Stimulated activated effector memory CD8-positive, alpha-beta T cell treated with anti-CD3 and anti-CD28 coated beads, Interleukin-12 subunit alpha, Interleukin-12 subunit beta, amount 100 ng/mL, for 72 hours (primary cell): Measurements from ENCODE around the gene ATF4.
"Not testable (repeated sequence)": the region's sequence is repeated elsewhere in the genome, so short reads cannot be mapped to it uniquely, and the experiment has no call there.

Source experiments
- ATAC-seq: fragments of 150-1000 bp; cut with Tn5 transposase; 2 replicates; pipeline ENCODE4 v1.10.0; 2021
- DNase-seq, 2 donors: peaks; one replicate each; pipeline ENCODE4 v3.0.0; 2021 to 2022; ENCODE audit warnings: low spot score in 2 of 2
- H3K27ac Mint-ChIP-seq: one replicate; pipeline ENCODE4 v1.8.0; 2022; ENCODE audit warnings: mild to moderate bottlenecking, mixed read lengths
- H3K36me3 Mint-ChIP-seq: one replicate; pipeline ENCODE4 v1.8.0; 2022; ENCODE audit warnings: mild to moderate bottlenecking, mixed read lengths
- H3K4me1 Mint-ChIP-seq: one replicate; pipeline ENCODE4 v1.8.0; 2022; ENCODE audit warnings: mixed read lengths
- H3K4me3 Mint-ChIP-seq: one replicate; pipeline ENCODE4 v1.8.0; 2022; ENCODE audit warnings: mild to moderate bottlenecking, mixed read lengths
- H3K9me3 Mint-ChIP-seq: one replicate; pipeline ENCODE4 v1.8.0; 2022; ENCODE audit warnings: mixed read lengths

The ATF4 gene

GRCh38 chr22:39515266-39516050, 4.9 kb upstream of the ATF4 start:
- DNase-seq (no peak), ATAC-seq (no peak)
- Mint-ChIP-seq H3K4me3 (no peak overlapping the region), H3K27ac (peak overlapping the region; percentile 63), H3K36me3 (peaks cover 93% of the 10 kb centered on the region), H3K9me3 (no peaks in the 10 kb centered on the region), H3K4me1 (peaks cover 36% of the 10 kb centered on the region)

GRCh38 chr22:39517470-39517869, 2.9 kb upstream of the ATF4 start:
- H3K9me3 Mint-ChIP-seq, result no peaks in the 10 kb centered on the region
- DNase-seq (no peak), ATAC-seq (no peak)
- peaks cover 93% of the 10 kb centered on the region for H3K36me3 Mint-ChIP-seq
- peaks cover 50% of the 10 kb centered on the region for H3K4me1 Mint-ChIP-seq
- no peak overlapping the region for H3K4me3 Mint-ChIP-seq
- peak overlapping the region; percentile 63 for H3K27ac Mint-ChIP-seq

DNA sequence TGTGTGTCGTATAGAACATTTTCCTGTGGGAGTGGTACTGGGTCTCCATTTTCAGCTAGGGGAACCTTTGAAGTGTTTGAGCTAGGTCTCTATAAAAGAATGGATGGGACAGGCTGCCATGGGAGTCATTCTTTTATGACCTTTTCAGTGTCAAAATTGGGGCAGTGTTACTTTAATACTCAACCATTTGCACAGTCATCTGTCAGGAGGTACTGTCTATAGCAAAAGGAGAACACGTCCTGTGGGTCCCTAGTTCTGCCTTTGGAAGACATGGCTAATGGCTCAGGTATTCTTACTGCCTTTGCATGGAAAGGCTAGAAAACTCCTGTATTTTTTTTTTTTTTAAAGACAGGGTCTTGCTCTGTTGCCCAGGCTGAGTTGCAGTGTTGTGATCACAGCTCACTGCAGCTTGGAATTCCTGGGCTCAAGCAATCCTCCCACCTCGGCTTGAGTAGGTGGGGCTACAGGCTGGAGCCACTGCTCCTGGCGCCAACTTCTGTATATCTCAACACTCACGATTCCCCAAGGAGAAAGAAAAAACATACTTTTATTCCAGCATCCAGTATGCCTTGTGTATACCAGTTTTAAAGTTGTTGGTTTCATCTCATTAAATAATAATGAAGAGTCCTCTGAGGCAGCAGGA, 2.1 kb upstream of the ATF4 start:
- Mint-ChIP-seq H3K36me3 (peaks cover 93% of the 10 kb centered on the region), H3K27ac (peak overlapping the region; percentile 100), H3K4me3 (peak overlapping the region; percentile 93), H3K4me1 (peaks cover 58% of the 10 kb centered on the region), H3K9me3 (no peaks in the 10 kb centered on the region)
- ATAC-seq (no peak), DNase-seq (no peak)

DNA sequence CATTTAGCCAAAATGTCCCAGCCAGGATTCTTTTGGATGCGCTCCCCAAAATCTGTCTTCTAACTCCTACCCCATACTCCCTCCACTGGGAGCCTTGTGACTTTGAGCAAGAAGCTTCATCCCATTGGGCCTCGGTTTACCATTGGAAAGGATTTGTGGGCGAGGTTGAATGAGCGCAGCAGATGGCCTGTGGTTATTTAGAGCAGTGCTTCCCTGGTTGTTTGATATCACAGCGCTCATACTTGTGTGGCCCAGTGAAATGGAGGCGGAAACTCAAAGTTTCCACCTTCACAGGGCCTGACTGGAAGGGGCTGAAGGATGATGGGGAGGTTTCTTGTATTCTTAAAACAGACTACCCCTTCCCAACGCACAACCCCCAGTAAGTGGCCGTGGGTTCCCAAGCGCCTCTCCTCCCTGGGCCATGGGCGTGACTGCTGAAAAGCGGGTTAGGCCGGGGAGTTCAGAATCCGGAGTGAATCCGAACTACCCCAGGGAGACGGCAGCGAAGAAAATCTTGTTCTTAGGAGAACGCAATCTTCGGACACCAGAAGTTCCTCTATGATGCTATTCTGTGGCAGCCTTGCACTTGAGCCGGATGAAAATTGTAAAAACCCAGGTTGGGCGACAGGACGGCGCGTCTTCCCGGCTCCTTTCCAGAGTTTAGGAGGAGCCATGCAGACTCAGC, 1.2 kb upstream of the ATF4 start:
- peak overlapping the region; percentile 100 for H3K27ac Mint-ChIP-seq
- H3K36me3 Mint-ChIP-seq, result peaks cover 93% of the 10 kb centered on the region
- no peak for DNase-seq
- H3K4me1 Mint-ChIP-seq, result peaks cover 62% of the 10 kb centered on the region
- peak overlapping the region; percentile 93 for H3K4me3 Mint-ChIP-seq
- no peaks in the 10 kb centered on the region for H3K9me3 Mint-ChIP-seq
- ATAC-seq, result no peak

DNA sequence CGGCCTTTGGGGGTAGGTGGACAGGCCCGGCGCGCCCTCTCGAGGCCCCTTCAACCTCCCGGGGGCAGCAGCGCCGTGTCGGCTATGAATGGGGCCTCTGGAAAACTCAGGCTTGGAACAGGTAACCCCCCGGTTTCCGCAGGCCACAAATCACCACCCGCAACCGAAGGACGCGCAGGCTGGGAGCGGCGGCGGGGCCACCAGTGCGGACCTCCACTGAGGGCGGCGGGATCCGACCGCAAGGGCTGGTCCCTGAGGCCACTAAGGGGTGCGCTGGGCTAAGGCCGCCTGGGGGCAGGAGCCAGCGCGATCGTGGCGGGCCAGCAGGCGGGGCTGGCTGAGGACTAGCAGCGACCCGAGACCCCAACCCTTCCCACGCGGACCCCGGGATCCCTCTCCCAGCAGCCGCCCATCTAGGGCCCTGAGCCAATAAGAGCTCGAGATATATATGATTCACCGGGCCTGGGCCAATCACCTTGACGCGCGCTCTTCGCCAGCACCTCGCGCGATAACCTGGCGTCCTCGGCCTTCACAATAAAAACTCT, 609 bp upstream of the ATF4 start:
- Mint-ChIP-seq H3K4me3 (peak overlapping the region; percentile 93), H3K9me3 (no peaks in the 10 kb centered on the region), H3K27ac (peak overlapping the region; percentile 100), H3K36me3 (peaks cover 93% of the 10 kb centered on the region), H3K4me1 (peaks cover 62% of the 10 kb centered on the region)
- ATAC-seq (peak; percentile 91), DNase-seq (no peak)

DNA sequence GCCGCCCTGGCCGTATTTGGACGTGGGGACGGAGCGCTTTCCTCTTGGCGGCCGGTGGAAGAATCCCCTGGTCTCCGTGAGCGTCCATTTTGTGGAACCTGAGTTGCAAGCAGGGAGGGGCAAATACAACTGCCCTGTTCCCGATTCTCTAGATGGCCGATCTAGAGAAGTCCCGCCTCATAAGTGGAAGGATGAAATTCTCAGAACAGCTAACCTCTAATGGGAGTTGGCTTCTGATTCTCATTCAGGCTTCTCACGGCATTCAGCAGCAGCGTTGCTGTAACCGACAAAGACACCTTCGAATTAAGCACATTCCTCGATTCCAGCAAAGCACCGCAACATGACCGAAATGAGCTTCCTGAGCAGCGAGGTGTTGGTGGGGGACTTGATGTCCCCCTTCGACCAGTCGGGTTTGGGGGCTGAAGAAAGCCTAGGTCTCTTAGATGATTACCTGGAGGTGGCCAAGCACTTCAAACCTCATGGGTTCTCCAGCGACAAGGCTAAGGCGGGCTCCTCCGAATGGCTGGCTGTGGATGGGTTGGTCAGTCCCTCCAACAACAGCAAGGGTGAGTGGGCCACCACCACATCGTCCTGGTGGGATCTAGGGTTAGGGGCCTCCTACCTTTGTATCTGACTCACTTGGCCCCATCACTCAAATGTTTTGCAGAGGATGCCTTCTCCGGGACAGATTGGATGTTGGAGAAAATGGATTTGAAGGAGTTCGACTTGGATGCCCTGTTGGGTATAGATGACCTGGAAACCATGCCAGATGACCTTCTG, 934 bp downstream of the ATF4 start:
- H3K36me3 Mint-ChIP-seq, result peaks cover 93% of the 10 kb centered on the region
- ATAC-seq, H3K9me3 Mint-ChIP-seq, DNase-seq: not testable (repeated sequence)
- H3K4me1 Mint-ChIP-seq, result peaks cover 66% of the 10 kb centered on the region
- H3K4me3 Mint-ChIP-seq, result peak overlapping the region; percentile 93
- peak overlapping the region; percentile 100 for H3K27ac Mint-ChIP-seq

DNA sequence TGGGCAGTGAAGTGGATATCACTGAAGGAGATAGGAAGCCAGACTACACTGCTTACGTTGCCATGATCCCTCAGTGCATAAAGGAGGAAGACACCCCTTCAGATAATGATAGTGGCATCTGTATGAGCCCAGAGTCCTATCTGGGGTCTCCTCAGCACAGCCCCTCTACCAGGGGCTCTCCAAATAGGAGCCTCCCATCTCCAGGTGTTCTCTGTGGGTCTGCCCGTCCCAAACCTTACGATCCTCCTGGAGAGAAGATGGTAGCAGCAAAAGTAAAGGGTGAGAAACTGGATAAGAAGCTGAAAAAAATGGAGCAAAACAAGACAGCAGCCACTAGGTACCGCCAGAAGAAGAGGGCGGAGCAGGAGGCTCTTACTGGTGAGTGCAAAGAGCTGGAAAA, 1.7 kb downstream of the ATF4 start:
- ATAC-seq, DNase-seq, H3K9me3 Mint-ChIP-seq: not testable (repeated sequence)
- Mint-ChIP-seq H3K27ac (peak overlapping the region; percentile 100), H3K36me3 (peaks cover 89% of the 10 kb centered on the region), H3K4me3 (peak overlapping the region; percentile 93), H3K4me1 (peaks cover 72% of the 10 kb centered on the region)

GRCh38 chr22:39522567-39523300, 2.4 kb downstream of the ATF4 start:
- Mint-ChIP-seq H3K36me3 (peaks cover 91% of the 10 kb centered on the region), H3K4me3 (peak overlapping the region; percentile 93), H3K4me1 (peaks cover 78% of the 10 kb centered on the region), H3K27ac (peak overlapping the region; percentile 100), H3K9me3 (no peaks in the 10 kb centered on the region)
- ATAC-seq (peak; percentile 8), DNase-seq (peak in 1 of 2 donors; percentile 66)

DNA sequence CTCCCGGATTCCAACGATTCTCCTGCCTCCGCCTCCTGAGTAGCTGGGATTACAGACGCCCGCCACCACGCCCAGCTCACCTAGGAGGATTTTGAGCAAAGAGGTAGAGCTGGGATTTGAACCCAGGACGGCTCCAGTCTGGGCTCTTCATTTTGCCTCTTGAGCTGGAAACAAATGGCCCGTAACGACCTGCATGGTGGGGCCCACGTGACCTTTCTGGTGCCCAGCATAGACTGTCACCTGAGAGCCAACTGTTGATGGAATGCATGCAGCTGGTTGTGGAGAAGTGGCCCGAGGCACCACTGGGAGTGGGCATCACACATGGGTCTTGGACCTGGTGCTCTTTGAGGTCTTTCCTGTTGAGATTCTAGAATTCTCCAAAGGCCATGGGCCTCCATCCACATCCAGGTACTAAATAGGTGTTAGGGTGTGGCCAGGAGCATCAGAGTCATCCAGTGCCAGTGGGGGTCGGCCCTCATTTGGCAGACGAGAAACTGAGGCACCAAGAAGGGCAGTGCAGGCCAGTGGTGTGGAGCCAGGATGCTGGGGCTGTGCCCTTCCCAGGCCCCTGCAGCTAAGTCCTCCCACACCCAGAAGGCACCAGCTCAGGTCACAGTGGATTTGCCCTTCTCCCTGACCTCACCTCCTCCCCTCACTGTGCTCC, 3.9 kb downstream of the ATF4 start:
- H3K4me3 Mint-ChIP-seq, result peak overlapping the region; percentile 93

GRCh38 chr22:39524753-39525657, 4.6 kb downstream of the ATF4 start:
- Mint-ChIP-seq H3K4me1 (peaks cover 89% of the 10 kb centered on the region), H3K4me3 (peak overlapping the region; percentile 93), H3K36me3 (peaks cover 96% of the 10 kb centered on the region), H3K9me3 (no peaks in the 10 kb centered on the region), H3K27ac (peak overlapping the region; percentile 100)
- ATAC-seq, result no peak
- no peak for DNase-seq

More for the DNA sequence above, 3.9 kb downstream of the ATF4 start:
- DNase-seq (no peak), ATAC-seq (no peak)
- Mint-ChIP-seq H3K4me1 (peaks cover 85% of the 10 kb centered on the region), H3K9me3 (no peaks in the 10 kb centered on the region), H3K27ac (peak overlapping the region; percentile 100), H3K36me3 (peaks cover 96% of the 10 kb centered on the region)

DNA sequence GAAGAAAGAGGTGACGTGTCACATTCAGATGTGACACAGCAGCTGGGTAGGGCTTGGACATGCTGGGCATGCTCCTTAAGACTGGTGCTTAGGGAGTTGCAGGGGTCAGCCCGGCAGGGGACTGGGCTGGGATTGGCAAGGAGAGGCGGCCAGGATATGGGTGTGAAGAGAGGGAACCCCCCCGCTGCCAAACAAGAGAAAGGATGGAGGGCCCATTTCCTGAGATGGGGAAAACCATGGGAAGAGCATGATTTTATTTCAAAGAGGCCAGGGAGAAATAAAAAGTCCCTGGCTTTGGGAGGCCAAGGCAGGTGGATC, 5.3 kb downstream of the ATF4 start:
- Mint-ChIP-seq H3K27ac (peak overlapping the region; percentile 100), H3K9me3 (no peaks in the 10 kb centered on the region), H3K36me3 (peaks cover 96% of the 10 kb centered on the region), H3K4me3 (peak overlapping the region; percentile 93), H3K4me1 (peaks cover 89% of the 10 kb centered on the region)
- no peak for DNase-seq
- no peak for ATAC-seq

DNA sequence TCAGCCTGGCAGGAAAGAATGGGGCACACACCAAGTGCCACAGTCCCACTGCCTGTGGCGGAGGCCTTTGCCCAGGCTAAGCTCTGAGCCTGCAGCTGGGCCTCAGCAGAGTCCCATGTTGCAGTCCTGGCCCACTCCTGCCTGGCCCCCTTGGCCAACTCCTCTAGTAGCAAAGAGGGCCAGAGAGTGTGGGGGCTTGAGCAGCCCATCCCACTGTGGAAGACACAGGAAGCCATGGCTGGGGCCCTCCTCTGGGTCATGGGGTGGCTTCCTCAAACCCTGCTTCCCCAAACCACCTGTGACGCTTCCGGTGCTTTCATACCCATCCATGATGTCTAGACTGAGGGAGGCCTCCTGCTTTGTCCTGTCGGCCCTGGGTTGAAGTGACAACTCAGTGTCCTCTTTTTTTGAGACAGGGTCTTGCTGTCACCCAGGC, 6.4 kb downstream of the ATF4 start:
- Mint-ChIP-seq H3K36me3 (peaks cover 96% of the 10 kb centered on the region), H3K9me3 (no peaks in the 10 kb centered on the region), H3K4me3 (peak overlapping the region; percentile 92), H3K27ac (peak overlapping the region; percentile 100), H3K4me1 (peaks cover 95% of the 10 kb centered on the region)
- no peak for ATAC-seq
- no peak for DNase-seq

GRCh38 chr22:39527481-39527961, 7.2 kb downstream of the ATF4 start:
- ATAC-seq, result no peak
- Mint-ChIP-seq H3K9me3 (no peaks in the 10 kb centered on the region), H3K4me1 (peaks cover 93% of the 10 kb centered on the region), H3K4me3 (peak overlapping the region; percentile 92), H3K36me3 (peaks cover 96% of the 10 kb centered on the region), H3K27ac (peak overlapping the region; percentile 100)
- DNase-seq, result no peak
